ENCODE data around the gene IL1R1.
A peak's percentile ranks its signal among the peaks of the same experiment; 100 is the strongest.
"Not testable (repeated sequence)": the region's sequence is repeated elsewhere in the genome, so short reads cannot be mapped to it uniquely, and the experiment has no call there.

The IL1R1 gene, protein sequence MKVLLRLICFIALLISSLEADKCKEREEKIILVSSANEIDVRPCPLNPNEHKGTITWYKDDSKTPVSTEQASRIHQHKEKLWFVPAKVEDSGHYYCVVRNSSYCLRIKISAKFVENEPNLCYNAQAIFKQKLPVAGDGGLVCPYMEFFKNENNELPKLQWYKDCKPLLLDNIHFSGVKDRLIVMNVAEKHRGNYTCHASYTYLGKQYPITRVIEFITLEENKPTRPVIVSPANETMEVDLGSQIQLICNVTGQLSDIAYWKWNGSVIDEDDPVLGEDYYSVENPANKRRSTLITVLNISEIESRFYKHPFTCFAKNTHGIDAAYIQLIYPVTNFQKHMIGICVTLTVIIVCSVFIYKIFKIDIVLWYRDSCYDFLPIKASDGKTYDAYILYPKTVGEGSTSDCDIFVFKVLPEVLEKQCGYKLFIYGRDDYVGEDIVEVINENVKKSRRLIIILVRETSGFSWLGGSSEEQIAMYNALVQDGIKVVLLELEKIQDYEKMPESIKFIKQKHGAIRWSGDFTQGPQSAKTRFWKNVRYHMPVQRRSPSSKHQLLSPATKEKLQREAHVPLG
- total RNA-seq, result 0 to 57.6 (median 5.3) reads per million in 9 experiments

DNA sequence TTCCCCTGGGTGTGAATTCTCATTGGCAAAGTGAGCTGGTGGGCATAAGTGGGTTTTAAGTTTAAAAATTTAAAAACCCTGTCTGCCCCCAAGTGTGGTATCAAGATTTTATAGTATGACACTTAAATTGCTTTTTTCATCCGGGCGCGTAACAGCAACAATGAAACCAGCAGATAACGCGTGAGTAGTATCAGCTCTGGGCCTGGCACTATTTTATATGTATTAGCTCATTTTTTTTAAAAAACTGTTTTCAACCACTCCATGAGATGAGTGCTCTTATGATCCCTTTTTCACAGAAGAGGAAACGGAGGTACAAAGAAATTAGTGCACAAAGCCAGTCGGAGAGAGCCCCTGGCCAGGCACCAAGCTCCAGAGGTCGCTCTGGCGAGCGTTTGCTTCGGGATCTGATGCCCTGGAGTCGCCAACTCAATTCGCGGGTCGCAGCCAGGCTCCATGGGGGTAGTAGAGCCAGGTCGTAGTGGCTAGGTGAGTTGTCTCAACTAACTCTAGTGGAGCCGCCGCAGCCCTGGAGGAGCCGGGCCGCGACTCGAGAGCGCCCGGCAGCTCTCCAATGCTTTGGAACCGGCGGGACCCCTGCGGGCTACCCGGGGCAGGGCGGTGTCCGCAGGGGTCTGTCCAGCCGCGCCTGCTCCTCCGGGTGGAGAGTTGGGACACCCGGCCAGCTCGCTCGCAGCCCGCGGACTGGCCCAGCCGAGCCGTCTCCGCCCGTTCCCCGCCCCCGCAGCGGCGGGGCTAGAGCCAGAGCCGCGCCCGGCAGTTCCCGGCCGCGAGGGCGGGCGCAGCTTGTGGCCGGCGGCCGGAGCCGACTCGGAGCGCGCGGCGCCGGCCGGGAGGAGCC is at the start of gene IL1R1:
Gene IL1R1 (plus strand): TSS at position 777 of the 859 bp plus-strand sequence. CDS start 14,979 bp downstream, outside the sequence.
- Mint-ChIP-seq H3K27ac (peak within 1 kb of the TSS in 1 of 2 donors; percentile 65), H3K36me3 (ENCODE audit: insufficient read depth) (peaks cover 3% of the 10 kb centered on the region), H3K4me1 (ENCODE audit: low read depth in 2 of 2) (peaks cover 9 to 30% of the 10 kb centered on the region in 2 donors), H3K9me3 (peaks cover 3 to 11% of the 10 kb centered on the region in 2 donors), H3K4me3 (peak within 1 kb of the TSS; percentile 8 to 81), H3K27me3 (peaks cover 36 to 44% of the 10 kb centered on the region in 2 donors)
- ATAC-seq (replicated peaks) (peak; percentile 20), DNase-seq (no peak)

DNA sequence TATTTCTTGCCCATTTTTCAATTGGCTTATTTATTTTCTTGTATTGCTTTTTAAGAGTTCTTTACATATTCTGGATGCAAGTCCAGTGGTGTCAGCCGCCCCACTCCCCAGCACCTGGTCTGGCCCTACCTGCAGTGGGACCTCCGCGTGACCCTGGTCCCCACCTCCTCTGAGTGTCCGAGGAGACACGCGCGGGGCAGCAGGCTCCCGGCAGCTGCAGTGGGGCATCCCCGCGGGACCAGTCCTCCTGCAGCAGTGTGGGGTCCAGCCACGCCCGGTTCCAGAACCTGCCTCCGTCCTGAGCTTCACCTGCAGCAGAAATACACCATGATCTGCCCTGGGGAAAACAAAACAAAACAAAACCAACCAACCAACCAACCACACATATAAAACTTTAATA is 48.9 kb upstream of the IL1R1 start:
- H3K27ac Mint-ChIP-seq, result no peak overlapping the region
- no peak for ATAC-seq (replicated peaks)

DNA sequence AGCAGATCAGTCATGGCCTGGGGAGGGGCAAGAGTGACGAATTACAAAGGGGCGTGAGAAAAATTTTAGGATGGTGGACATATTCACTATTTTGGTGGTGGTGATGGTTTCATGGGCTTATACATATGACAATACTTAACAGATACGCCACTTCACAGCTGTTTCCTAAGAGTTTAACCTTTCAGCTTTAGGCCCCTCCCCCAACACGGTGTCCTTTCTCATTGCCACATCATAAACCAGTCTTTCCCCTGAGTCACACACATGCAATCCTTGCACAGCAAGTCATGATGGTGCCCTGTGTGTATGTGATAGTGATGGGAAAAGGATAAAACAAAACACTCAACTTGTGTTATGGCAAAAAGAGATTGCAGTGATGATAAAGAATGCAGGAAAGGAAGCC is 47.6 kb upstream of the IL1R1 start:
- ATAC-seq (replicated peaks) (no peak), DNase-seq (no peak)
- no peaks in the 10 kb centered on the region for H3K4me1 Mint-ChIP-seq (ENCODE audit: low read depth in 2 of 2)
- H3K36me3 Mint-ChIP-seq (ENCODE audit: insufficient read depth), result no peaks in the 10 kb centered on the region
- H3K27me3 Mint-ChIP-seq, result peaks cover 3 to 24% of the 10 kb centered on the region in 2 donors
- no peak overlapping the region for H3K4me3 Mint-ChIP-seq
- H3K9me3 Mint-ChIP-seq, result peaks cover 0 to 7% of the 10 kb centered on the region in 2 donors
- H3K27ac Mint-ChIP-seq, result no peak overlapping the region

More for the DNA sequence above, 48.9 kb upstream of the IL1R1 start:
- Mint-ChIP-seq H3K36me3 (ENCODE audit: insufficient read depth) (no peaks in the 10 kb centered on the region), H3K9me3 (peaks cover 0 to 7% of the 10 kb centered on the region in 2 donors), H3K4me1 (ENCODE audit: low read depth in 2 of 2) (no peaks in the 10 kb centered on the region), H3K4me3 (no peak overlapping the region), H3K27me3 (peaks cover 0 to 24% of the 10 kb centered on the region in 2 donors)
- DNase-seq, result no peak

DNA sequence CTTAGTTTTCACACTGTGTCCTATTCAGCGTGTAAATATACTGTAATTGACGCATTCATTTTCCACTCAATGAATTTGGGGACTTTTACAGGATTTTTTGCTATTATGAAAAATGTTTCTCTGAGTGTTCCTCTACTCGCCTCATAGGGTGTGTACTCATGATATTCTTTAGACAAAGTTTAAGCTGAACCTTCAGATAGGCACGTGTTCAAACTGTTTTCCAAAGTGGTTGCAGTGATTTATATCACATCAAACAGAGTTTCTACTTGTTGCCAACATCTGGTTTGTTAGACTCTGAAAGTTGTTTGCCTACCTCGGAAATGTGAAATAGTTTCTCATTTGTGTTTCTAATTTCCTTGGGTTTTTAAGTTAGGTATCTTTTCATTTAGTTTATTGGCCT is 46.4 kb upstream of the IL1R1 start:
- DNase-seq (no peak), ATAC-seq (replicated peaks) (no peak)
- H3K4me1 Mint-ChIP-seq (ENCODE audit: low read depth in 2 of 2), result no peaks in the 10 kb centered on the region
- H3K27ac Mint-ChIP-seq, result no peak overlapping the region
- no peaks in the 10 kb centered on the region for H3K36me3 Mint-ChIP-seq (ENCODE audit: insufficient read depth)
- H3K27me3 Mint-ChIP-seq, result peaks cover 15 to 24% of the 10 kb centered on the region in 2 donors
- H3K4me3 Mint-ChIP-seq, result no peak overlapping the region
- H3K9me3 Mint-ChIP-seq, result no peaks in the 10 kb centered on the region

DNA sequence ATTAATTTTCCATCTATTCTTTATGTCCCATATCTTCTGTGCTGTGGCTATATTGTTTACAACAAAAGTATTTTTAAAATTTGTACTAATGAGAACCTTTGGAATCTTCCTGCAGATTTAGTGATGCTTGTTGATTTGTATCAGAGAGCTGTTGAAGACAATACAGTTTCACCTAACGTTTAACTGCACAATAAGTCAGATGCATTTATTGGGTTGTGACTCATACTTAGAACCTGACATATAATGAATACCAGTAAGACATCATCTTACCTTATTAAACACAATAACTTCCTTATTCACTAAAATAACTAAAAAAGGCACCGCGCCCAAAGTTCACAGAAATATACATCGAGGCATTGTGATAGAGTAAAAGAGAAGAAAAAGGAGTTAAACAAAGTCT is 43.8 kb upstream of the IL1R1 start:
- no peak for DNase-seq
- Mint-ChIP-seq H3K27me3 (peaks cover 30 to 39% of the 10 kb centered on the region in 2 donors), H3K9me3 (no peaks in the 10 kb centered on the region), H3K36me3 (ENCODE audit: insufficient read depth) (no peaks in the 10 kb centered on the region), H3K4me1 (ENCODE audit: low read depth in 2 of 2) (no peaks in the 10 kb centered on the region), H3K27ac (no peak overlapping the region), H3K4me3 (no peak overlapping the region)
- no peak for ATAC-seq (replicated peaks)

DNA sequence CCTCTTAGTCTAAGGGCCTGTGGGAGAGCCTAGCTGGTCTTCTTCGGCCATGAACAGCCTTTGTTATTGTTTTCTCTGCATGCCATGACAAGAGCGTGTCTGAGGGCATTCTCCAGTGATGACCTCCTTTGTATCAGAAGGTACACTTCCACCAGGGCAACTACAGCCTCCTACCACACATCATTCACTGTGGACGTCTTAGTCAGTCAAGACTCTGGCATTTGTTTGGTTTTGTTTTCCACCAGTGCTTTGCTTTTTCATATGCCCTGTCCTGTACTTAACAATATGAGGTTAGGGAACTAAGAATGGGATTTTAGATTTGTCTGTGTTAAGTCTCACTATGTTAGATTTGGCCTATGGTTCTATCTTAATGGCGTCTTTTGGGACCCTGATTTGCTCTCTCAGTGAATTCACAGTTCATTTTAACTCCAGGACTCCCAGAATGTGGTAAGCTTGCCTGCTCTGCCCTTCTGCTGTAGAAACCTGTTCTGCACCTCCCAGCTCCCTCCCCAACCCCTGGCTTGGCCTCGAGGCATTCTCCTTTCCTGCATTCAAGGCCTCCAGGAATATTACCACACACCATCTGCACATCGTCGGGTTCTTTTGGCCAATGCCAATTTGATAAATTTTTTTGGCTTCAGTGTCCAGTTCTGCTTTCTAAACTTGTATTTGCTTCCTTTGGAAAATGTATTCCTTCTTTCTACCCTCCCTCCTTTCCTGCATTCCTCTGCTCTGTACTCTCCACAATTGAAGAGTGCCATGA is 42.8 kb upstream of the IL1R1 start:
- Mint-ChIP-seq H3K36me3 (ENCODE audit: insufficient read depth) (no peaks in the 10 kb centered on the region), H3K27ac (no peak overlapping the region), H3K4me1 (ENCODE audit: low read depth in 2 of 2) (peaks cover 7 to 8% of the 10 kb centered on the region in 2 donors), H3K9me3 (no peaks in the 10 kb centered on the region), H3K4me3 (no peak overlapping the region), H3K27me3 (peaks cover 26 to 46% of the 10 kb centered on the region in 2 donors)
- DNase-seq, result no peak
- no peak for ATAC-seq (replicated peaks)

DNA sequence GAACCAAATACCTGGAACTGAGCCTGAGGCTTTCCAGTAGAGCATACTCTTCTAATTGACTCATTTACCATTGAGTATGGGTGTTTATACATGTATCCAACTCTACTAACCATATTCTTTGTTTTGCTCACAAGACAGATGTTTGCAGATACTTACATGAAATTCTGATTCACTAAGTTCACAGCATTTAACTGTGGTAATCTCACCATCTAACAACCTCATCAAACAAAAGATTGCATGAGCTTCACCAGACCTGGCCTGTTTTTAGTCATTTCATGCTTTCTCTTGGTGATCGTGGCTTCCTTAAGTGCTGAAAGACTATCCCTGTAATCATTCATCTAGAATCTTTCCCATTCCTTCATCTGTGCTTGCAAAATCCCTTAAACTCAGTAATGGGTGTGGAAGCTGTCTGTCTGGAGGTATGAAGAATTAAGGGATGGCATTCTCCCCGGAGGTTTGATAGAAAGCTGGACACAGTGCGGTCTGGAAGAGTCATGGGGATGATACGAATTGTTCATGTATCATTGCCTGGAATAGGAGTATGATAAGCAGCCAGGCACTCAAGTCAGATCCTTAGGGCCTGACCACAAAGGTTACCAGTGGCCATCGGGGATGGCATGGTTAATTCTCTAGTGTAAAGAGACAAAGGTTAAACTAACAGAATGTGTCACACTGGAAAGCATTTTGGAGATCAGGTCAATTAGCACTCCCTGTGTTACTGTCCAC is 42.0 kb upstream of the IL1R1 start:
- peaks cover 27 to 48% of the 10 kb centered on the region in 2 donors for H3K27me3 Mint-ChIP-seq

DNA sequence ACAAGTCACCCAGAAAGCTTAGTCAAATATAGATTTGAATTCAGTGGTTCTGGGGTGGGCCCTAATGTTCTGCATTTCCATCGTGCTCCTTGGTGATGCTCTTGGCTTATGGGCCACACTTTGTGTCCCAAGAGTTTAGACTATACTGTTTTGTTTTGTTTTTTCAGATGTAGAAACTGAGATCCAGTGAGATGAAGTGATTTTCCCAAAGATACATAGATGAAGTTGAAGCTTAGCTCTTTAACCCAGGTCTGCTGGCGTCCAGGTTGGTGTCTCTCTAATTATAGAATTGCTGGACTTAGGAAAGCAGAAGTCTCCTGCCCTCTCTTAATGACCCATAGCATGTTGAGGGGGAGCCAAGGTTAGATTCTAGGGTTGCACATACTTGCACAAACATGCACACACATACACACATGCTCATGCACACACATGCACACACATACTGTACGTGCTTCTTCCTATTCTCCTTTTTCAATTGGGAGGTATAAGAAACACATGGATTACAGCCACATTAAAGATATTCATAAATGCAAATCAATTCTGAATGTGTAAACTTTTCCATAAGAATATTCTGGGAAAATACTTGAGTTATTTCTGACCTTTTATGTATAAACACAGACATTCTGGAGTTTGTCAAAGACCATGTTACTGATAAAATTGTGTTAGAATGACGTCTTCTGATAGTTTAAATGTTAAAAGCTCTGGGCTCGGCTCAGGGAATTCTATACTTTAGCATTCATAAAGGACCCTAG is 41.3 kb upstream of the IL1R1 start:
- H3K27ac Mint-ChIP-seq, result no peak overlapping the region
- H3K4me1 Mint-ChIP-seq (ENCODE audit: low read depth in 2 of 2), result peaks cover 9 to 13% of the 10 kb centered on the region in 2 donors
- DNase-seq (no peak), ATAC-seq (replicated peaks) (no peak)
- H3K36me3 Mint-ChIP-seq (ENCODE audit: insufficient read depth), result no peaks in the 10 kb centered on the region
- no peaks in the 10 kb centered on the region for H3K9me3 Mint-ChIP-seq
- H3K27me3 Mint-ChIP-seq, result peaks cover 34 to 55% of the 10 kb centered on the region in 2 donors
- no peak overlapping the region for H3K4me3 Mint-ChIP-seq

More for the DNA sequence above, 42.0 kb upstream of the IL1R1 start:
- Mint-ChIP-seq H3K4me1 (ENCODE audit: low read depth in 2 of 2) (peaks cover 9 to 11% of the 10 kb centered on the region in 2 donors), H3K9me3 (no peaks in the 10 kb centered on the region), H3K27ac (no peak overlapping the region), H3K4me3 (no peak overlapping the region), H3K36me3 (ENCODE audit: insufficient read depth) (no peaks in the 10 kb centered on the region)
- ATAC-seq (replicated peaks) (no peak), DNase-seq (no peak)

DNA sequence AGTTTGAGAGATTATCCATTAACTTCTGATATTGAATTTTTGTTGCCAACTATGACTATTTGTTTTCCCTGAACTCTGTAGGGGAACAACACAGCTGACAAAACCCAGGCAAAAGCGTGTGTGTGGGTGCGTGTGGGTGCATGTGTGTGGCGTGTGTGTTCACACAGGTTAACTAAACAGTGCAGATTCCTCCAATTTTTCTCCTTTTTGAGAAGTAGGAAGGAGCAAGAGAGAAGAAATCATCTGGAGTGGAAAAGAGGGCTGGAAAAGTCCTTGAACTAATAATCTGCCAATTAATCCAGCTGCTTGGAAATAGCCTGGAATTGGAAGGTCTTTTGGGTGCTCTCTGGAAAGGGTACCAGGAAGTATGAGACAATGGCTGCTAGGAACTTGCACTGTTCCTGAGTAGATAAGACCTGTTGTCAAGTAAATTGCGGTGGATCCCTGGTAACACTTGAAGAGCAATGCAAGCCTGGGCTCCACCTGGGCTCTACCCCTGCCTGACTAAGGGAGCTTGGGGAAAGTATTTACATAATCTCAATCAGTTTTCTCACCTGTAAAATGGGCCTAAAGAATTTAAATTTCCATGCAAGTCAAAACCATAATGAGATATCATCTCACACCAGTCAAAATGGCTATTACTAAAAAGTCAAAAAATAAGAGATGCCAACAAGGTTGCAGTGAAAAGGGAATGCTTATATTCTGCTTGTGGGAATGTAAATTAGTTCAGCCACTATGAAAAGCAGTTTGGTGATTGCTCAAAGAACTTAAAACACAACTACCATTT is 40.5 kb upstream of the IL1R1 start:
- Mint-ChIP-seq H3K36me3 (ENCODE audit: insufficient read depth) (no peaks in the 10 kb centered on the region), H3K27me3 (peaks cover 31 to 55% of the 10 kb centered on the region in 2 donors), H3K9me3 (no peaks in the 10 kb centered on the region), H3K27ac (no peak overlapping the region), H3K4me1 (ENCODE audit: low read depth in 2 of 2) (peaks cover 9 to 13% of the 10 kb centered on the region in 2 donors), H3K4me3 (no peak overlapping the region)
- DNase-seq (no peak), ATAC-seq (replicated peaks) (no peak)

DNA sequence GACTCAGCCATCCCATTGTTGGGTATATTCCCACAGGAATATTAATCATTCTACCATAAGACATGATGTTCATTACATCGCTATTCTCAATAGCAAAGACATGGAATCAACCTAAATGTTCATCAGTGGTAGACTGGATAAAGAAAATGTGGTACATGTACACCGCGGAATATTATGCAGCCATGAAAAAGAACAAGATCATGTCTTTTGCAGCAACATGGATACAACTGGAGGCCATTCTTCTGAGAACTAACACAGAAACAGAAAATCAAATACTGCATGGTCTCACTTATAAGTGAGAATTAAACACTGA is 40.0 kb upstream of the IL1R1 start:
- H3K9me3 Mint-ChIP-seq; H3K27ac Mint-ChIP-seq; H3K36me3 Mint-ChIP-seq (ENCODE audit: insufficient read depth); ATAC-seq (replicated peaks); DNase-seq; H3K4me3 Mint-ChIP-seq: not testable (repeated sequence)
- Mint-ChIP-seq H3K27me3 (peaks cover 28 to 55% of the 10 kb centered on the region in 2 donors), H3K4me1 (ENCODE audit: low read depth in 2 of 2) (peaks cover 9 to 13% of the 10 kb centered on the region in 2 donors)

DNA sequence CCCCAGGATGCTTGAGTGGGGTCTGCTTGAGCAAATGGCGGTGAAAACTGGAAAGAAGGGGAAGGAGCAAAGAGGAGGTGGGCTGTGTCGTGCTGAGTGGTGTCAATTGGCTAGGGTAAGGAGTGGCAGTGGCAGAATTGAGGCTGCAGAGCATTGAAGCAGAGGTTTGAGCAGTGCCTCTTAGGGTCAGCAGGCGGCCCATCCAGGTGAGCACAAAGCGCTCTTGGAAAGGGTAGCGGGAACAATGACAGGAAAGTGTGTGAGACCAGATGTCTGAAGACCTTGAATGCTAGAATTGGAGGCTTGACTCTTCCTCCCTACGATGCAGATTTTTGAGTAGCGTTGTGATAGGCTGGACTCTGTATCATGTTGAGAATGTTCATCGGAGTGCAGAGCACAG is 39.3 kb upstream of the IL1R1 start:
- Mint-ChIP-seq H3K27ac (no peak overlapping the region), H3K9me3 (no peaks in the 10 kb centered on the region), H3K36me3 (ENCODE audit: insufficient read depth) (no peaks in the 10 kb centered on the region), H3K27me3 (peaks cover 28 to 55% of the 10 kb centered on the region in 2 donors), H3K4me1 (ENCODE audit: low read depth in 2 of 2) (peaks cover 9 to 13% of the 10 kb centered on the region in 2 donors), H3K4me3 (peak overlapping the region; percentile 4 to 82)
- no peak for ATAC-seq (replicated peaks)
- no peak for DNase-seq
